Liver (tissue), 9 donors: ENCODE results near the gene CCR7. TPM values are rescaled to one million over a fixed set of nuclear protein-coding genes. Genes with fewer than 3 reads are reported as not detected.

Experiments used
- DNase-seq: peaks from one replicate; pipeline ENCODE4 v3.0.0-alpha.2; 2017; ENCODE audit warnings: low spot score
- H3K27ac ChIP-seq, 2 donors: one replicate each; pipeline ENCODE4 v1.7.0; 2013; ENCODE audit warnings: inconsistent platforms in 2 of 2, low read length in 2 of 2, control low read depth in 1 of 2, low read depth in 1 of 2, mild to moderate bottlenecking in 1 of 2
- H3K27me3 ChIP-seq, 4 donors: one replicate each; pipeline versions ENCODE4 v1.6.1 to v1.7.0; 2013; ENCODE audit warnings: low read length in 3 of 4, inconsistent platforms in 1 of 4, mild to moderate bottlenecking in 1 of 4, moderate library complexity in 1 of 4; ENCODE audit not compliant: control insufficient read depth in 4 of 4, insufficient read depth in 4 of 4
- H3K36me3 ChIP-seq, 4 donors: one replicate each; pipeline versions ENCODE4 v1.6.1 to v1.7.0; 2013; ENCODE audit warnings: low read length in 3 of 4, mild to moderate bottlenecking in 3 of 4, low read depth in 1 of 4, moderate library complexity in 1 of 4; ENCODE audit not compliant: control insufficient read depth in 4 of 4, insufficient read depth in 3 of 4
- H3K4me1 ChIP-seq, 4 donors: one replicate each; pipeline versions ENCODE4 v1.6.1 to v1.7.0; 2013; ENCODE audit warnings: low read length in 3 of 4, mild to moderate bottlenecking in 3 of 4, moderate library complexity in 1 of 4; ENCODE audit not compliant: control insufficient read depth in 4 of 4, insufficient read depth in 4 of 4
- H3K4me3 ChIP-seq, 3 donors: one replicate each; pipeline versions ENCODE4 v1.6.1 to v1.7.0; 2013; ENCODE audit warnings: low read length in 3 of 3, control low read depth in 1 of 3, low read depth in 1 of 3, mild to moderate bottlenecking in 1 of 3
- H3K9ac ChIP-seq, 2 donors: one replicate each; pipeline ENCODE4 v1.7.0; 2013; ENCODE audit warnings: low read length in 2 of 2, mild to moderate bottlenecking in 2 of 2, moderate library complexity in 2 of 2, control low read depth in 1 of 2, low read depth in 1 of 2
- H3K9me3 ChIP-seq, 4 donors: one replicate each; pipeline versions ENCODE4 v1.6.1 to v1.7.0; 2013; ENCODE audit warnings: low read length in 3 of 4; ENCODE audit not compliant: control insufficient read depth in 4 of 4
- CTCF ChIP-seq: fragments of 150-350 bp; IDR thresholded peaks from 2 replicates; pipeline ENCODE4 v1.5.1; 2017; ENCODE audit warnings: improper control_type of control experiment, low read depth, low read length; ENCODE audit not compliant: missing input control
- EGR1 ChIP-seq, 2 donors: IDR thresholded peaks; 2 replicates each; pipeline ENCODE4 v1.6.1; 2016 to 2018; ENCODE audit warnings: antibody characterized with exemption in 2 of 2, low read depth in 2 of 2
- FOXA1 ChIP-seq: IDR thresholded peaks from 2 replicates; pipeline ENCODE4 v1.6.1; 2016; ENCODE audit warnings: antibody characterized with exemption
- GABPA ChIP-seq, 2 donors: IDR thresholded peaks in 1 of 2; conservative IDR thresholded peaks in 1 of 2; 2 replicates each; pipeline ENCODE4 v1.6.1; 2016; ENCODE audit warnings: antibody characterized with exemption in 2 of 2, mild to moderate bottlenecking in 1 of 2, moderate library complexity in 1 of 2
- HNF4A ChIP-seq, 2 donors: conservative IDR thresholded peaks; 2 replicates each; pipeline ENCODE4 v1.6.1; 2016; ENCODE audit warnings: antibody characterized with exemption in 2 of 2, mild to moderate bottlenecking in 2 of 2
- HNF4G ChIP-seq: IDR thresholded peaks from 2 replicates; pipeline ENCODE4 v1.6.1; 2016; ENCODE audit warnings: antibody characterized with exemption
- JUND ChIP-seq, 2 donors: IDR thresholded peaks; 2 replicates each; pipeline ENCODE4 v1.6.1; 2016; ENCODE audit warnings: antibody characterized with exemption in 2 of 2
- NR2F2 ChIP-seq: IDR thresholded peaks from 2 replicates; pipeline ENCODE4 v1.6.1; 2016; ENCODE audit warnings: antibody characterized with exemption
- RAD21 ChIP-seq, 2 donors: IDR thresholded peaks; 2 replicates each; pipeline ENCODE4 v1.6.1; 2016; ENCODE audit warnings: antibody characterized with exemption in 2 of 2, mild to moderate bottlenecking in 2 of 2
- REST ChIP-seq: IDR thresholded peaks from 2 replicates; pipeline ENCODE4 v1.6.1; 2016; ENCODE audit warnings: antibody characterized with exemption, mild to moderate bottlenecking
- RXRA ChIP-seq, 2 donors: IDR thresholded peaks; 2 replicates each; pipeline ENCODE4 v1.6.1; 2017 to 2018; ENCODE audit warnings: antibody characterized with exemption in 2 of 2, mild to moderate bottlenecking in 1 of 2
- SP1 ChIP-seq: IDR thresholded peaks from 2 replicates; pipeline ENCODE4 v1.6.1; 2018; ENCODE audit warnings: antibody characterized with exemption, mild to moderate bottlenecking
- TAF1 ChIP-seq: conservative IDR thresholded peaks from 2 replicates; pipeline ENCODE4 v1.6.1; 2016; ENCODE audit warnings: antibody characterized with exemption, mild to moderate bottlenecking
- YY1 ChIP-seq: IDR thresholded peaks from 2 replicates; pipeline ENCODE4 v1.6.1; 2016; ENCODE audit warnings: antibody characterized with exemption, mild to moderate bottlenecking
- ZBTB33 ChIP-seq: IDR thresholded peaks from 2 replicates; pipeline ENCODE4 v1.6.1; 2016; ENCODE audit warnings: antibody characterized with exemption
- WGBS: extraction: QIAGEN DNeasy Blood & Tissue Kit; methylation state at CpG from one replicate; pipeline ENCODE4 v1.1.7; 2013; 5-methylcytosine and 5-hydroxymethylcytosine counted together
- polyA plus RNA-seq, 2 donors: library from polyadenylated mRNA; stranded (reverse) in 1 of 2; unstranded in 1 of 2; fragments of 200-250 nt in 1 of 2; fragments of >200 nt in 1 of 2; fragmentation: Nextera tagmentation in 1 of 2; extraction: Ambion mirVana in 1 of 2; gene quantifications; one replicate each; pipeline versions ENCODE4 v1.2.1 to v1.2.3, GENCODE V29; 2013 to 2015
- total RNA-seq, 2 donors: library from RNA; depleted of rRNA; stranded (reverse); fragments of >200 nt; gene quantifications; one replicate each; pipeline ENCODE4 v1.2.3, GENCODE V29; 2014
- TF ChIP-seq, protein P1 (sequence below): IDR thresholded peaks from 2 replicates; pipeline ENCODE4 v1.6.1; 2016; ENCODE audit warnings: antibody characterized with exemption
- TF ChIP-seq, protein P2 (sequence below): IDR thresholded peaks from 2 replicates; pipeline ENCODE4 v1.6.1; 2016; ENCODE audit warnings: antibody characterized with exemption
- donor health status: healthy.
- donor health status: healthy.
- donor health status: healthy.
- donor health status: healthy.
- donor health status: healthy.

CCR7 gene
- total and polyA plus RNA-seq, 4 donors, result 0.08 to 0.89 (median 0.28) TPM

DNA sequence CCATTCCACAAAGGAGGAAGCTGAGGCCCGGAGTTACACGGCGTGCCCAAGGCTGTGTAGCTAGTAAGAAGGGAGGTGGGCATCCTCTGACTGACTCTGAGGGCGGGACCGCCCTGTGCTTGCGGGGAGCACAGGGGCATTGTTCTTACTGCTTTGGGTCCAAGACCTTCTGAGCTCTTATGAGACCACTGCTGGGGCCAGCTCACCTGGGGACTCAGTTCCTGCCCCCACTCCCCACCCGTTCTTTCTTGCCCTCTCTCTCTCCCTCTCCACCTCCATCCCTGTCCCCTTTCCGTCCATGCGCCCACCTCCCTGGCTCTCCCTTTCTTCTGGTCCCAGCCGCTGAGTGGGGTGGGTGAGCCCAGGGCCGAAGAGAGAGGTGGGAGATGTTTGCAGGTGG, 19.6 kb downstream of the CCR7 start:
- no peak for DNase-seq

GRCh38 chr17:40542558-40543411, 22.5 kb downstream of the CCR7 start:
- peaks cover 27 to 65% (median 46%) of the 10 kb centered on the region in 4 donors for H3K4me1 ChIP-seq
- no peaks in the 10 kb centered on the region for H3K36me3 ChIP-seq
- no peaks in the 10 kb centered on the region for H3K9me3 ChIP-seq
- H3K9ac ChIP-seq, result peak overlapping the region in 1 of 2 donors; percentile 55
- peak overlapping the region; percentile 93 to 94 for H3K27ac ChIP-seq
- no peaks in the 10 kb centered on the region for H3K27me3 ChIP-seq
- WGBS, result 32% methylated on average over 14 of the region's 14 CpGs
- DNase-seq, result no peak
- no peak overlapping the region for H3K4me3 ChIP-seq
- TF ChIP-seq FOXA1 (peak; percentile 42), YY1 (peak; percentile 92), GABPA (IDR thresholded peaks at IDR 0.05 in 1 of 2, conservative IDR thresholded peaks at IDR 0.05 in 1 of 2) (peak in 1 of 2 donors; percentile 39), NR2F2 (peak; percentile 99), TAF1 (peak; percentile 71), HNF4G (peak; percentile 54), SP1 (peak; percentile 97), RAD21 (IDR thresholded peaks at IDR 0.05) (peak; percentile 33 to 38), HNF4A (conservative IDR thresholded peaks at IDR 0.05) (peak; percentile 61 to 78), CTCF (no peak), EGR1 (IDR thresholded peaks at IDR 0.05; ENCODE audit: low read depth in 2 of 2) (peak in 1 of 2 donors; percentile 83)
- TF ChIP-seq, protein P1, sequence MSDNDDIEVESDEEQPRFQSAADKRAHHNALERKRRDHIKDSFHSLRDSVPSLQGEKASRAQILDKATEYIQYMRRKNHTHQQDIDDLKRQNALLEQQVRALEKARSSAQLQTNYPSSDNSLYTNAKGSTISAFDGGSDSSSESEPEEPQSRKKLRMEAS, result peak; percentile 96

More for the DNA sequence above, 19.6 kb downstream of the CCR7 start:
- Histone ChIP-seq H3K9ac (no peak overlapping the region), H3K4me1 (peaks cover 25 to 62% (median 44%) of the 10 kb centered on the region in 4 donors), H3K27ac (no peak overlapping the region), H3K36me3 (no peaks in the 10 kb centered on the region), H3K4me3 (no peak overlapping the region), H3K9me3 (no peaks in the 10 kb centered on the region), H3K27me3 (no peaks in the 10 kb centered on the region)
- TF ChIP-seq EGR1 (IDR thresholded peaks at IDR 0.05; ENCODE audit: low read depth in 2 of 2) (no peak), ZBTB33 (no peak), REST (no peak), GABPA (IDR thresholded peaks at IDR 0.05 in 1 of 2, conservative IDR thresholded peaks at IDR 0.05 in 1 of 2) (no peak), NR2F2 (no peak), TAF1 (no peak), JUND (IDR thresholded peaks at IDR 0.05) (no peak), RAD21 (IDR thresholded peaks at IDR 0.05) (no peak), RXRA (IDR thresholded peaks at IDR 0.05) (no peak), HNF4G (no peak)
- TF ChIP-seq, protein P2, sequence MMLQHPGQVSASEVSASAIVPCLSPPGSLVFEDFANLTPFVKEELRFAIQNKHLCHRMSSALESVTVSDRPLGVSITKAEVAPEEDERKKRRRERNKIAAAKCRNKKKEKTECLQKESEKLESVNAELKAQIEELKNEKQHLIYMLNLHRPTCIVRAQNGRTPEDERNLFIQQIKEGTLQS, result no peak
- WGBS, result 97% methylated on average over 11 of the region's 11 CpGs
